GM19099 (cell line): ENCODE results near the gene CRKL.

ENCODE experiments used
- POLR2A ChIP-seq: IDR thresholded peaks from 3 replicates; pipeline ENCODE4 v1.6.1; 2011; ENCODE audit warnings: low read depth; ENCODE audit not compliant: insufficient read length; ENCODE audit errors: extremely low read depth

The CRKL gene

DNA sequence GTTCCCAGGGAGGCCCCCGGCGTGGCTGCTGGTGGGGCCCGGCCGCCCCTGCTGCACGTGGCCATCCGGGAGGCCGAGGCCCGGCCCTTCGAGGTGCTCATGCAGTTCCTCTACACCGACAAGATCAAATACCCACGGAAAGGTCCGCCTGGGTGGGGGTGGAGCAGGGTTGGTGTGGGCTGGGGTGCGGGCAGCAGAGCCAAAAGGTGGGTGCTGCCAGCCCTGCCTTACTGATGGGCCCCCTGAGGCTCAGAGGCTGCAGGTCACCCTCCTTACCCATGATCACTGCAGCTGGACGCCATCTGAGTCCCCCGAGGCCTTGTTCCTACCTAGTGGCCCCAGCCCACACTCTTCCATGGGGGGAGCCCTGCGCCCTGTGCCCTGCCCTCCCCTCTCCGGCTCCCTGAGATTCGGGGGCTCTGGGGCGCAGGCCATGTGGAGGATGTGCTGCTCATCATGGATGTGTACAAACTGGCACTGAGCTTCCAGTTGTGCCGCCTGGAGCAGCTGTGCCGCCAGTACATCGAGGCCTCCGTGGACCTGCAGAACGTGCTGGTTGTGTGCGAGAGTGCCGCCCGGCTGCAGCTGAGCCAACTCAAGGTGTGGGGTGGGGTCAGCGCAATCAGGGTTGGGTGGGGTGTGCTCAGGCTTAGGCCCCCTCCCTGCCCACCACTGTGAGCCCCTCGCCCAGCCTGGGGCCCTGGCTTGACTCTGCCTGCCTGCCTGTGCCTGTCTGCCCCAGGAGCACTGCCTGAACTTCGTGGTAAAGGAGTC, 77.1 kb downstream of the CRKL start:
- no peak for TF ChIP-seq POLR2A

GRCh38 chr22:20994902-20995241, 77.7 kb downstream of the CRKL start:
- TF ChIP-seq POLR2A: no peak

DNA sequence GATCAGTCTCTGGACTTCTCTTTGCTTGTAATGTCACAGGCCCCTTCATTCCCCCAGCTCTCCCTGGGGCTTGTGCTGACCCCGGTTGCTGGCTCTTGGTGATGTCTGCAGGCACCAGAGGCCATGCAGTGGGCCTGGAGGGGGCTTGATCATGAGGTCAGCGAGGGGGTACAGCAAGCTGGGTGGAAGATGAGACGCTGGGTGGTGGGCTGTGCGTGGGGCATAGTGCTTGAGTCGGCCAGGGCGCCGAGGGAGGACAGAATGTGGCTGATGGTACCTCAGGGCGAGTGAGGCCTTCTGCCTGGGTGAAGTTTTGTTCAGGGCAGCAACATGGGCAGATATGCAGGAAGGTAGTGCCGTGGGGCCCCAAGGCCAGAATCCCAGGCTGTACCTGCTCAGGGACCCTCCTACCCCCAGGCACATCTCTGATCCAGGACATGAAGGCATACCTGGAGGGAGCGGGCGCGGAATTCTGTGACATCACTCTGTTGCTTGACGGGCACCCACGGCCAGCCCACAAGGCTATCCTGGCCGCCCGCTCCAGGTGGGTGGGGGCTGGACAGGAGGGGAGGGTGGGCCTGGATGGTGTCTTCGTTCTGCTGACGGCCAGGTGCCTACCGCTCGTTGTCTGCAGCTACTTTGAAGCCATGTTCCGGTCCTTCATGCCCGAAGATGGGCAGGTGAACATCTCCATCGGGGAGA, 78.3 kb downstream of the CRKL start:
- no peak for TF ChIP-seq POLR2A

- no peak for TF ChIP-seq POLR2A
These were observed 78.8 kb downstream of the CRKL start for GRCh38 chr22:20996031-20996410.

GRCh38 chr22:20996598-20997535, 79.7 kb downstream of the CRKL start:
- no peak for TF ChIP-seq POLR2A

DNA sequence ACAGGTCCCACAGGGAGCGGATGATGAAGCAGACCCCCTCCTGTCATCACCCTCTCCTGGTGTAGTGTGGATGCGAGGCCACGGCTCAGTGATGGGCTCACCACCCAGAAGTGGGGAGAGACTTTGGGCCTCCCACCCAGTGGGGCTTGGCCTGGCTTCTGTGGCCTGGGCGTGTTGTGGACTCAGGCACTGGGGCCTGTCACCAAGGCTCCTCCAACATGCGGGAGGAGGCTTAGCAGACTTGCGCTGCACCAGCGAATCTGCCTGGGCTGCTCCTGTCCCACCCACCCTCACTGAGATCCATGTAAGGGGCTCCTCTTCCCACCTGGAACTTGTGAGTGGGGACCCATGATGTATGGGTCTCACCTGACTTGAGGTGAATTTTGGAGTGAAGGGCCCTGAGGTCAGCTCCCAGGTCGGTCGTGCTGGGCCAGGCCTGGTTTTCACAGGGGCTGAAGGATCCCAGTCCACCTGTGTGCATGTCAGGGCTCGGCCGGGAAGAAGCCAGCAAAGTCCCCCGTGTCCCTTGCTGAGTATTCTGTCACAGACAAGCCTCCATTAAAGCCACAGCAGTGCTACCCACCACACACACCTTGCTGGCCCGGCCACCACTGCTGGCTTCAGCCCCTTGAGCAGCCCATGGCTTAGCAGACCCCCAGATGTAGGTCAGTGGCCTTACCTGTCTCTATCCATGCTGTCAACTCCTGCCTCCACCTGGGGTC, 80.5 kb downstream of the CRKL start:
- TF ChIP-seq POLR2A: peak; percentile 27

- TF ChIP-seq POLR2A: no peak
These were observed 81.5 kb downstream of the CRKL start for GRCh38 chr22:20998411-20999336.

- TF ChIP-seq POLR2A: no peak
These were observed 82.4 kb downstream of the CRKL start for GRCh38 chr22:20999350-21000206.

DNA sequence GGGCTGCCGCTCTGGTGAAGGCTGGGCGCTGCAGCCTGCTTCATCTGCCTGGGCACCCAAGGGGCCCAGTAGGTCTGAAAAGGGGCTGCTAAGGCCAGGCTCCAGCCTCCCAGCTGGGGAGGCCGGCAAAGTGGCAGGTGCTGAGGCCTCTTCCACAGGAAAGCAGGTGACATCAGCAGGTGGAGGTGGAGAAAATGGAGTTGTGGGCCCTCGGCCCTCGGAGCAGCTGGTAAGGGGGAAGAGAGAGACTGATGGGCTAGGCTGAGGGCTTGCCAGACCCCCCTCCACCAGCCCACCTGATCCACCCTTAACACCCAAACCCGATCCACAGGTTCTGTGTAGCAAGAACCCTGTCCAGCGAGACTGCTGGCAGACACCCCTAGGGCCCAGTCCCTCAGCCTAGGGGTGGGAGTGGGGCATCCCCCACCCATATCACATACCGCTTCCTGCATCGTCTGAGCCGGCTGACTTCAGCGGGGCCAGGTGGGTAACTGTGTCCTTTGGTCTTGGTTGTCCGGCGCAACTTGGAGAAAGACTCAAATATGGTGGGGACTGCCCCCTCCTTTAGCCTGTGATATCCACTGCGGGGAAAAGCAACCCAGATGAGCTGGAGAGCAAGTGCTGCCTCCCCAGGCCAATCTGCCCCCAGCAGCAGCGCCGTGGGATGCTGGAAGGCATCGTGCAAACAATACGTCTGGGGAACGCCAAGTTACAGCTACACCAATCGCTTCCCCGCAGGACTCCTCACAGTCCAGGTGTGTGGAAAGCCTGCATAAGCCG, 83.2 kb downstream of the CRKL start:
- TF ChIP-seq POLR2A: peak; percentile 23

GRCh38 chr22:21000987-21001600, 83.9 kb downstream of the CRKL start:
- TF ChIP-seq POLR2A: no peak

DNA sequence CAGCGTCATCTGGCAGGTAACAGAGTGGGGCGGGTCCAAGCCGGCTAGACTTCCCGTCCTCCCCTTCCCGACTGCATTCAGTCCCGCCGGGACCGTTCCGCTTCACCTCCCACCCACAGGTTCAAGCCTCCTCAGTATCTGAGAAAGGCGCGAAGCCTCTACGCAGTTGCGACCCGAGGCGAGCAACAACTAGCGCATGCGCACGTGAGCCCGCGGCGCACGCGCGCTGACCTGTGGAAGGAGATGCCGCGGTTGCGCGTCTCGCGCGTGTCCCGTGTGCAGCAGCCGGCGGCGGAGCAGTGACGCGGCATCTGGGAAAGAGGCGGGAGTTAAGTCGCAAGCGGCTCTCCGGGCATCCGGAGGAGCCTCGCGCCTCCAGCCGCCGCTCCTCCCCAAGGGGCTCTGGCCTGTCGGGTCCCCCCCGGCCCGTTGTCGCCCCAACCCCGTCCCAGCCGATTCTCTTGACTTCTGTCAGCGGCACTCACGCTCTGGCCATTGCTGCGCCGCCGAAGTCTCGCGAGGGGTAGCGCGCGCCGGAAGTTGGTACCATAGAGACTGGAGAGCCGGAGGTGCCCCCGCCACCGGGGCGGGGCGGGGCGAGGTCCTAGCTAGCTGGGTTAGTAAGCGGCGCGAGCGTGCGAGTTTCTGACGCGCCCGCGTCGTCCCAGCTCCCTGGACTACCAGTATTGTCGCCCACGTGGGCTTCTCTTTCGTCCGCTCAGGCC, 84.6 kb downstream of the CRKL start, which contains the start of gene THAP7:
TSS of gene THAP7 (minus strand) at position 518 of the 725 bp plus-strand sequence. CDS start at position 311, 207 bp downstream.
- peak; percentile 97 for TF ChIP-seq POLR2A
